ENCODE measurements around the gene EXOC7.

Gene EXOC7

DNA sequence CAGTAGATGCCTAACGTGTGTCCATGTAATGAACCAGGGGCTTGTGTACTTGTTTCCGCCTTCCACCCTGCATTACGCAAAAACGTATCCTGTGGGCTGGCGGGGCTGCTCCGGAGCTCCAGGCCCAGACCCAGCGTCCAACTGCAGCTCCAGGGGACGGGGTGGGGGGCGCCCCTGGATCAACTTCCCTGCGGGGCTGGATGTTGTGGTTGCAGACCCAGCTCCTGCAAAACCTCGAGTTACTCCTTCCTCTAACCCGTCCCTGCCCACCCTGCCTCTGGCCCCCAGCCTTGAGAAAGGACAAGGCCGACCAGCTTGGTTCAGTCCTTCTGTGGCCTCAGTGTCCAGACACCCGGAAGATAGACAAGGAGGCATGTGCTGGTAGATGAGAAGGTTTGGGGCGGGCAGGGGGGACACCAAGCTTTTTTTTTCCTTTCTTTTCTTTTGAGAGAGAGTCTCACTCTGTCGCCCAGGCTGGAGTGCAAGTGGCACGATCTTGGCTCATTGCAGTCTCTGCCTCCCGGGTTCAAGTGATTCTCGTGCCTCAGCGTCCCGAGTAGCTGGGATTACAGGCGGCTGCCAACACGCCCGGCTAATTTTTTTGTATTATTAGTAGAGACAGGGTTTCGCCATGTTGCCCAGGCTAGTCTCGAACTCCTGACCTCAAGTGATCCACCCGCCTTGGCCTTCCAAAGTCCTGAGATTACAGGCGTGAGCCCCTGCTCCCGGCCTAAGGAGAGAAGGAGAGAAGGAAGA is 731 bp upstream of the EXOC7 start:
- peak overlapping the region; percentile 100 for H4K8ac ChIP-seq (ENCODE audit: low read length)
- H3K4me3 ChIP-seq (ENCODE audit: insufficient read depth in 1 of 2, low read depth in 1 of 2, low read length in 2 of 2), result peak overlapping the region; percentile 42 to 81
- H3K9me3 ChIP-seq (ENCODE audit: control insufficient read depth, low read length), result no peaks in the 10 kb centered on the region
- WGBS, result 94% methylated on average over 27 of the region's 29 CpGs
- peak overlapping the region; percentile 43 for H3K27ac ChIP-seq (ENCODE audit: low read length, poor library complexity, severe bottlenecking)
- H2AK5ac ChIP-seq (ENCODE audit: low read length, severe bottlenecking), result peak overlapping the region; percentile 95
- H2AFZ ChIP-seq (ENCODE audit: low read depth, low read length), result peak overlapping the region; percentile 78
- peak overlapping the region in 1 of 2 experiments; percentile 58 for H2BK12ac ChIP-seq (ENCODE audit: low read length in 2 of 2)
- H3K27me3 ChIP-seq (ENCODE audit: control insufficient read depth in 1 of 2, insufficient read depth in 1 of 2, low read length in 2 of 2), result no peaks in the 10 kb centered on the region
- H3K79me1 ChIP-seq (replicated peaks; ENCODE audit: low read length, poor library complexity, severe bottlenecking), result peaks cover 17% of the 10 kb centered on the region
- peak overlapping the region in 1 of 2 experiments; percentile 42 for H3K23ac ChIP-seq (ENCODE audit: low read length in 2 of 2)
- H3K4ac ChIP-seq (ENCODE audit: low read depth in 1 of 2, low read length in 2 of 2), result peak overlapping the region; percentile 91 to 99
- H2BK5ac ChIP-seq (ENCODE audit: low read depth, low read length, poor library complexity, severe bottlenecking), result no peak overlapping the region
- H3K14ac ChIP-seq (ENCODE audit: low read length in 2 of 2), result peak overlapping the region in 1 of 2 experiments; percentile 26
- peak overlapping the region; percentile 84 for H3K9ac ChIP-seq (ENCODE audit: low read length)
- DNase-seq, result no peak
- peaks cover 20 to 26% of the 10 kb centered on the region in 2 experiments for H3K36me3 ChIP-seq (ENCODE audit: control insufficient read depth in 1 of 2, insufficient read depth in 2 of 2, low read depth in 1 of 2, low read length in 2 of 2)
- peak overlapping the region; percentile 74 to 95 for H3K18ac ChIP-seq (ENCODE audit: low read depth in 1 of 2, low read length in 2 of 2)
- H3K4me1 ChIP-seq (ENCODE audit: control insufficient read depth, insufficient read depth, low read depth, low read length), result peaks cover 15% of the 10 kb centered on the region
- H2BK120ac ChIP-seq (ENCODE audit: low read depth, low read length), result peak overlapping the region; percentile 68
- peak overlapping the region; percentile 88 for H4K91ac ChIP-seq (ENCODE audit: low read length)
- peak overlapping the region; percentile 73 for H3K4me2 ChIP-seq (ENCODE audit: low read length, poor library complexity, severe bottlenecking)
- H2BK15ac ChIP-seq (ENCODE audit: low read depth, poor library complexity, severe bottlenecking), result no peak overlapping the region

GRCh38 chr17:76102944-76103273 is 678 bp downstream of the EXOC7 start:
- 6% methylated on average over 4 of the region's 4 CpGs for WGBS
- Histone ChIP-seq H3K4ac (ENCODE audit: low read depth in 1 of 2, low read length in 2 of 2) (peak overlapping the region; percentile 21 to 59), H3K18ac (ENCODE audit: low read depth in 1 of 2, low read length in 2 of 2) (peak overlapping the region; percentile 2 to 70), H4K91ac (ENCODE audit: low read length) (peak overlapping the region; percentile 54), H2AFZ (ENCODE audit: low read depth, low read length) (peak overlapping the region; percentile 33), H3K36me3 (ENCODE audit: control insufficient read depth in 1 of 2, insufficient read depth in 2 of 2, low read depth in 1 of 2, low read length in 2 of 2) (peaks cover 25 to 32% of the 10 kb centered on the region in 2 experiments), H3K14ac (ENCODE audit: low read length in 2 of 2) (peak overlapping the region in 1 of 2 experiments; percentile 22), H3K4me2 (ENCODE audit: low read length, poor library complexity, severe bottlenecking) (peak overlapping the region; percentile 56), H3K9me3 (ENCODE audit: control insufficient read depth, low read length) (no peaks in the 10 kb centered on the region), H3K79me1 (replicated peaks; ENCODE audit: low read length, poor library complexity, severe bottlenecking) (peaks cover 18% of the 10 kb centered on the region), H3K4me3 (ENCODE audit: insufficient read depth in 1 of 2, low read depth in 1 of 2, low read length in 2 of 2) (peak overlapping the region; percentile 81 to 86), H3K27me3 (ENCODE audit: control insufficient read depth in 1 of 2, insufficient read depth in 1 of 2, low read length in 2 of 2) (no peaks in the 10 kb centered on the region), H2BK120ac (ENCODE audit: low read depth, low read length) (no peak overlapping the region), H2BK12ac (ENCODE audit: low read length in 2 of 2) (no peak overlapping the region), H3K27ac (ENCODE audit: low read length, poor library complexity, severe bottlenecking) (peak overlapping the region; percentile 71), H3K4me1 (ENCODE audit: control insufficient read depth, insufficient read depth, low read depth, low read length) (peaks cover 15% of the 10 kb centered on the region), H3K9ac (ENCODE audit: low read length) (peak overlapping the region; percentile 84), H4K8ac (ENCODE audit: low read length) (peak overlapping the region; percentile 59), H2BK5ac (ENCODE audit: low read depth, low read length, poor library complexity, severe bottlenecking) (no peak overlapping the region), H3K23ac (ENCODE audit: low read length in 2 of 2) (peak overlapping the region in 1 of 2 experiments; percentile 47), H2AK5ac (ENCODE audit: low read length, severe bottlenecking) (no peak overlapping the region), H2BK15ac (ENCODE audit: low read depth, poor library complexity, severe bottlenecking) (no peak overlapping the region)
- DNase-seq, result no peak

GRCh38 chr17:76097716-76098295 is 5.8 kb downstream of the EXOC7 start:
- no peak overlapping the region for H3K27ac ChIP-seq (ENCODE audit: low read length, poor library complexity, severe bottlenecking)
- no peak overlapping the region for H3K9ac ChIP-seq (ENCODE audit: low read length)
- no peak overlapping the region for H2BK15ac ChIP-seq (ENCODE audit: low read depth, poor library complexity, severe bottlenecking)
- DNase-seq, result no peak
- H3K27me3 ChIP-seq (ENCODE audit: control insufficient read depth in 1 of 2, insufficient read depth in 1 of 2, low read length in 2 of 2), result no peaks in the 10 kb centered on the region
- H2BK120ac ChIP-seq (ENCODE audit: low read depth, low read length), result no peak overlapping the region
- H3K18ac ChIP-seq (ENCODE audit: low read depth in 1 of 2, low read length in 2 of 2), result no peak overlapping the region
- peaks cover 34% of the 10 kb centered on the region for H3K79me1 ChIP-seq (replicated peaks; ENCODE audit: low read length, poor library complexity, severe bottlenecking)
- H3K4ac ChIP-seq (ENCODE audit: low read depth in 1 of 2, low read length in 2 of 2), result no peak overlapping the region
- no peak overlapping the region for H2BK12ac ChIP-seq (ENCODE audit: low read length in 2 of 2)
- no peak overlapping the region for H3K4me3 ChIP-seq (ENCODE audit: insufficient read depth in 1 of 2, low read depth in 1 of 2, low read length in 2 of 2)
- WGBS, result 97% methylated on average over 19 of the region's 19 CpGs
- no peak overlapping the region for H2AFZ ChIP-seq (ENCODE audit: low read depth, low read length)
- no peak overlapping the region for H2BK5ac ChIP-seq (ENCODE audit: low read depth, low read length, poor library complexity, severe bottlenecking)
- H3K4me1 ChIP-seq (ENCODE audit: control insufficient read depth, insufficient read depth, low read depth, low read length), result peaks cover 11% of the 10 kb centered on the region
- H3K36me3 ChIP-seq (ENCODE audit: control insufficient read depth in 1 of 2, insufficient read depth in 2 of 2, low read depth in 1 of 2, low read length in 2 of 2), result peaks cover 67 to 73% of the 10 kb centered on the region in 2 experiments
- H3K14ac ChIP-seq (ENCODE audit: low read length in 2 of 2), result no peak overlapping the region
- H4K8ac ChIP-seq (ENCODE audit: low read length), result no peak overlapping the region
- H2AK5ac ChIP-seq (ENCODE audit: low read length, severe bottlenecking), result no peak overlapping the region
- no peaks in the 10 kb centered on the region for H3K9me3 ChIP-seq (ENCODE audit: control insufficient read depth, low read length)
- H3K4me2 ChIP-seq (ENCODE audit: low read length, poor library complexity, severe bottlenecking), result no peak overlapping the region
- H4K91ac ChIP-seq (ENCODE audit: low read length), result no peak overlapping the region
- H3K23ac ChIP-seq (ENCODE audit: low read length in 2 of 2), result no peak overlapping the region

GRCh38 chr17:76095943-76096342 is 7.6 kb downstream of the EXOC7 start:
- H3K36me3 ChIP-seq (ENCODE audit: control insufficient read depth in 1 of 2, insufficient read depth in 2 of 2, low read depth in 1 of 2, low read length in 2 of 2), result peaks cover 76 to 79% of the 10 kb centered on the region in 2 experiments
- H3K4ac ChIP-seq (ENCODE audit: low read depth in 1 of 2, low read length in 2 of 2), result no peak overlapping the region
- H3K9me3 ChIP-seq (ENCODE audit: control insufficient read depth, low read length), result no peaks in the 10 kb centered on the region
- H3K4me2 ChIP-seq (ENCODE audit: low read length, poor library complexity, severe bottlenecking), result no peak overlapping the region
- H3K23ac ChIP-seq (ENCODE audit: low read length in 2 of 2), result peak overlapping the region in 1 of 2 experiments; percentile 51
- no peak overlapping the region for H2AK5ac ChIP-seq (ENCODE audit: low read length, severe bottlenecking)
- no peak overlapping the region for H4K91ac ChIP-seq (ENCODE audit: low read length)
- 97% methylated on average over 13 of the region's 13 CpGs for WGBS
- H2BK120ac ChIP-seq (ENCODE audit: low read depth, low read length), result no peak overlapping the region
- H2BK5ac ChIP-seq (ENCODE audit: low read depth, low read length, poor library complexity, severe bottlenecking), result no peak overlapping the region
- DNase-seq, result no peak
- no peak overlapping the region for H2BK12ac ChIP-seq (ENCODE audit: low read length in 2 of 2)
- no peak overlapping the region for H4K8ac ChIP-seq (ENCODE audit: low read length)
- H3K9ac ChIP-seq (ENCODE audit: low read length), result no peak overlapping the region
- H3K18ac ChIP-seq (ENCODE audit: low read depth in 1 of 2, low read length in 2 of 2), result no peak overlapping the region
- peaks cover 41% of the 10 kb centered on the region for H3K79me1 ChIP-seq (replicated peaks; ENCODE audit: low read length, poor library complexity, severe bottlenecking)
- no peak overlapping the region for H2AFZ ChIP-seq (ENCODE audit: low read depth, low read length)
- H3K4me1 ChIP-seq (ENCODE audit: control insufficient read depth, insufficient read depth, low read depth, low read length), result peaks cover 2% of the 10 kb centered on the region
- no peaks in the 10 kb centered on the region for H3K27me3 ChIP-seq (ENCODE audit: control insufficient read depth in 1 of 2, insufficient read depth in 1 of 2, low read length in 2 of 2)
- no peak overlapping the region for H2BK15ac ChIP-seq (ENCODE audit: low read depth, poor library complexity, severe bottlenecking)
- no peak overlapping the region for H3K4me3 ChIP-seq (ENCODE audit: insufficient read depth in 1 of 2, low read depth in 1 of 2, low read length in 2 of 2)
- H3K14ac ChIP-seq (ENCODE audit: low read length in 2 of 2), result no peak overlapping the region
- no peak overlapping the region for H3K27ac ChIP-seq (ENCODE audit: low read length, poor library complexity, severe bottlenecking)

Data from mesenchymal stem cell (in vitro differentiated cells and primary cell).